ENCODE results near the gene PRAMEF27.
"Not testable (repeated sequence)": the region's sequence is repeated elsewhere in the genome, so short reads cannot be mapped to it uniquely, and the experiment has no call there.

Gene PRAMEF27

DNA sequence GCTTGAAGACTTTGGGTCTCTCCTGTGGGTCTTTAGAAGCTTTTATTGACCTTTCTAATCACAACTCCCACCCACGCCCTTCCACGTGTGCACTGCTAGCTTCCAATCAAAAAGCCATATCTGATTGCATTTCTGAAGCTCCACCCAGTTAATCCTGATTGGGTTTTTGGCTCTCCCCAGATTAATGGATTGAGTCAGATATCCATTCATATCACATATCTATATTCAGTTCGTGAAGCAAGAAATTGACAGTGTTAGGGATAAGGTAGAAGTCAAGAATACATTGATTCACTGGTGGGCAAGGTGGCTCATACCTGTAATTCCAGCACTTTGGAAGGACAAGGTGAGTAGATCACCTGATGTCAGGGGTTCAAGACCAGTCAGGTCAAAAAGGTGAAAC is at the start of gene PRAMEF27:
PRAMEF27 (minus strand) TSS at position 101 of the 400 bp plus-strand sequence. CDS start 2,916 bp downstream, outside the sequence.
- not testable (repeated sequence) for H3K27ac ChIP-seq (ENCODE audit: poor library complexity, severe bottlenecking); H3K9me3 ChIP-seq (ENCODE audit: severe bottlenecking); H3K4me3 ChIP-seq (ENCODE audit: severe bottlenecking); H3K27me3 ChIP-seq (ENCODE audit: insufficient read depth, poor library complexity, severe bottlenecking); DNase-seq (ENCODE audit: low spot score); H3K36me3 ChIP-seq (ENCODE audit: low read depth); ATAC-seq (ENCODE audit: low read depth); H3K4me1 ChIP-seq (ENCODE audit: insufficient read depth, poor library complexity, severe bottlenecking)

DNA sequence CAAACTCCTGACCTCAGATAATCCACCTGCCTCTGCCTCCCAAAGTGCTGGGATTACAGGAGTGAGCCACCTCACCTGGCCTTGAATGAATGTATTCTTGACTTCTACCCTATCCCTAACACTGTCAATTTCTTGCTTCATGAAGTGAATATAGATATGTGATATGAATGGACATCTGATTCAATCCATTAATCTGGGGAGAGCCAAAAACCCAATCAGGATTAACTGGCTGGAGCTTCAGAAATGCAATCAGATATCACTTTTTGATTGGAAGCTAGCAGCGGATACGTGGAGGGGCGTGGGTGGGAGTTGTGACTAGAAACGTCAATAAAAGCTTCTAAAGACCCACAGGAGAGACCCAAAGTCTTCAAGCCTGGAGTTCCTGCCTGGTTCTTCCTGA is 14.1 kb upstream of the PRAMEF27 start, which contains the start of gene PRAMEF25:
PRAMEF25 (plus strand) TSS at position 301 of the 400 bp plus-strand sequence. CDS start 2,920 bp downstream, outside the sequence.
- not testable (repeated sequence) for H3K4me3 ChIP-seq (ENCODE audit: severe bottlenecking); H3K9me3 ChIP-seq (ENCODE audit: severe bottlenecking); H3K4me1 ChIP-seq (ENCODE audit: insufficient read depth, poor library complexity, severe bottlenecking); H3K36me3 ChIP-seq (ENCODE audit: low read depth); H3K27me3 ChIP-seq (ENCODE audit: insufficient read depth, poor library complexity, severe bottlenecking); DNase-seq (ENCODE audit: low spot score); H3K27ac ChIP-seq (ENCODE audit: poor library complexity, severe bottlenecking); ATAC-seq (ENCODE audit: low read depth)

DNA sequence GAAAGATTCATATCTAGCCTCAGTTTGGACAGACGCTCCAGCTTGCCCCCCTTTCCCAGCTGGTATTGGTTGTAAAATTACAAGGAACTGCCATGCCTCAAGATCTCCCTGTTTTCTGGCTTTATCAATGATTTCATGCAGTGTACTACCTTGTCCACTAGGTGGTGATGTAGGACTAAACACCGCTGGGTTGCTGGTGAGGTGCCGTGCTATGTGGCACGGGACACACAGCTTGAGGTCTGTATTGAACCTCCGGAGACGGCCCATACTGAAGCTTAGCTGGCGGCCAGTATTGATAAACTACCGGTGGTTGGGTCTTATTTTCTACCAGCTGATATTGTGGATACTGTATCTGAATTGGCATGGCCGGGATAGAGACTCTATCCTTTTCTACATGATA is 36.5 kb downstream of the PRAMEF27 start:
- H3K9me3 ChIP-seq (ENCODE audit: severe bottlenecking); H3K4me1 ChIP-seq (ENCODE audit: insufficient read depth, poor library complexity, severe bottlenecking); H3K4me3 ChIP-seq (ENCODE audit: severe bottlenecking); H3K27ac ChIP-seq (ENCODE audit: poor library complexity, severe bottlenecking); ATAC-seq (ENCODE audit: low read depth); DNase-seq (ENCODE audit: low spot score); H3K36me3 ChIP-seq (ENCODE audit: low read depth); H3K27me3 ChIP-seq (ENCODE audit: insufficient read depth, poor library complexity, severe bottlenecking): not testable (repeated sequence)

DNA sequence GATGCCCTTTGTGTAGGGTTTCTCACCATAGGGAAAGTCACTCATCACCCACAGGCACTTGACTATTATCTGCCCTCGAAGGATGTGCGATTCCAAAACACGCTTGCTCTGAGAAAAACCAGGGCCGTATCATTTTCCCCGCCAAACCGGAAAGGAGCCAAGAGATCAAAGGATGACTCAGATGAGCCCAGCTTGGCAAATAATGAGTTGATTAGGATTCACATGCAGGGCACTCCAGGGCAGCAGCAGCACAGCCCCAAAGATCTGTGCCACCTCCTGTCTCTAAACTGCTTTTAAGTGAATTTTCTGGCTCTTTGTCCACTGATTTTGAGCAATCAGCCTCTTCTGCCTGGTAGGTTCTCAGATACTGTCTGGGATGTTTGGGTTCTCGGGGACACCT is 44.4 kb downstream of the PRAMEF27 start:
- H3K4me3 ChIP-seq (ENCODE audit: severe bottlenecking); H3K36me3 ChIP-seq (ENCODE audit: low read depth); ATAC-seq (ENCODE audit: low read depth); H3K27ac ChIP-seq (ENCODE audit: poor library complexity, severe bottlenecking); H3K9me3 ChIP-seq (ENCODE audit: severe bottlenecking); DNase-seq (ENCODE audit: low spot score); H3K4me1 ChIP-seq (ENCODE audit: insufficient read depth, poor library complexity, severe bottlenecking); H3K27me3 ChIP-seq (ENCODE audit: insufficient read depth, poor library complexity, severe bottlenecking): not testable (repeated sequence)

GRCh38 chr1:13009348-13009747 is 47.0 kb downstream of the PRAMEF27 start:
- DNase-seq (ENCODE audit: low spot score); ATAC-seq (ENCODE audit: low read depth); H3K27me3 ChIP-seq (ENCODE audit: insufficient read depth, poor library complexity, severe bottlenecking); H3K27ac ChIP-seq (ENCODE audit: poor library complexity, severe bottlenecking); H3K36me3 ChIP-seq (ENCODE audit: low read depth); H3K4me3 ChIP-seq (ENCODE audit: severe bottlenecking); H3K4me1 ChIP-seq (ENCODE audit: insufficient read depth, poor library complexity, severe bottlenecking); H3K9me3 ChIP-seq (ENCODE audit: severe bottlenecking): not testable (repeated sequence)

GRCh38 chr1:13005732-13006131 is 50.6 kb downstream of the PRAMEF27 start:
- H3K4me3 ChIP-seq (ENCODE audit: severe bottlenecking); ATAC-seq (ENCODE audit: low read depth); H3K4me1 ChIP-seq (ENCODE audit: insufficient read depth, poor library complexity, severe bottlenecking); H3K36me3 ChIP-seq (ENCODE audit: low read depth); DNase-seq (ENCODE audit: low spot score); H3K27me3 ChIP-seq (ENCODE audit: insufficient read depth, poor library complexity, severe bottlenecking); H3K27ac ChIP-seq (ENCODE audit: poor library complexity, severe bottlenecking); H3K9me3 ChIP-seq (ENCODE audit: severe bottlenecking): not testable (repeated sequence)
